Adrenal gland (tissue), 5 donors: ENCODE results near the gene HIVEP3.

Experiments
- POLR2A ChIP-seq, 2 donors: fragments of 450-650 bp; IDR thresholded peaks; one replicate each; pipeline ENCODE4 v1.6.1; 2017; ENCODE audit warnings: antibody characterized with exemption in 2 of 2, mild to moderate bottlenecking in 2 of 2, moderate library complexity in 1 of 2
- TF ChIP-seq, protein P1 (sequence below), 6 experiments: fragments of 450-650 bp in 4 of 6; fragments of 200-600 bp in 2 of 6; sonication (generic) in 1 of 6; IDR thresholded peaks; 1 replicate in 5 of 6; 2 replicates in 1 of 6; pipeline versions ENCODE4 v1.5.1 to v1.8.0; 2016 to 2021; ENCODE audit warnings: antibody characterized with exemption in 6 of 6, mild to moderate bottlenecking in 2 of 6, moderate library complexity in 1 of 6
- donor health status: DM: no; HTN: no; CAD: no.

DNA sequence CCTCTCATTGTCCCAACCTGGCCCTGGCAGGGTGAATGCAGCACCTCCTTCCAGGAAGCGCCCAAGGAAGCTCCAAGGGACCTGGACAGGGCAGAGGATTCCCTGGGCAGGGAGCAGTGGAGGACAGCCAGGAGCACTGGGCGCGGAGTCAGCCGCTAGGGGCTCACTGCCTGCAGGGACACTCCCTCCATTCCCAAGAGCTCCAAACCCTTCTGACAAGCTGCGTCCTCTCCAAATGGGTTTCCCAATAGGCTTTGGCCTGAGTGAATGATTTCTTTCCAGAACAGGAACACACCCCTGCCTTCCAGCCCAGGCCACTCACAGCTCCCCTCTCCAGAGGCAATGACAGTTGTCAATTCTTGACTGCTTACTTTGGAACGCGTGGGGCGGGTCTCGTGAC lies 305.8 kb downstream of the HIVEP3 start:
- TF ChIP-seq, protein P1, sequence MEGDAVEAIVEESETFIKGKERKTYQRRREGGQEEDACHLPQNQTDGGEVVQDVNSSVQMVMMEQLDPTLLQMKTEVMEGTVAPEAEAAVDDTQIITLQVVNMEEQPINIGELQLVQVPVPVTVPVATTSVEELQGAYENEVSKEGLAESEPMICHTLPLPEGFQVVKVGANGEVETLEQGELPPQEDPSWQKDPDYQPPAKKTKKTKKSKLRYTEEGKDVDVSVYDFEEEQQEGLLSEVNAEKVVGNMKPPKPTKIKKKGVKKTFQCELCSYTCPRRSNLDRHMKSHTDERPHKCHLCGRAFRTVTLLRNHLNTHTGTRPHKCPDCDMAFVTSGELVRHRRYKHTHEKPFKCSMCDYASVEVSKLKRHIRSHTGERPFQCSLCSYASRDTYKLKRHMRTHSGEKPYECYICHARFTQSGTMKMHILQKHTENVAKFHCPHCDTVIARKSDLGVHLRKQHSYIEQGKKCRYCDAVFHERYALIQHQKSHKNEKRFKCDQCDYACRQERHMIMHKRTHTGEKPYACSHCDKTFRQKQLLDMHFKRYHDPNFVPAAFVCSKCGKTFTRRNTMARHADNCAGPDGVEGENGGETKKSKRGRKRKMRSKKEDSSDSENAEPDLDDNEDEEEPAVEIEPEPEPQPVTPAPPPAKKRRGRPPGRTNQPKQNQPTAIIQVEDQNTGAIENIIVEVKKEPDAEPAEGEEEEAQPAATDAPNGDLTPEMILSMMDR (IDR thresholded peaks at IDR 0.05): no peak
- TF ChIP-seq POLR2A (IDR thresholded peaks at IDR 0.05): no peak
